ENCODE results near the gene NR3C2.

Gene NR3C2

DNA sequence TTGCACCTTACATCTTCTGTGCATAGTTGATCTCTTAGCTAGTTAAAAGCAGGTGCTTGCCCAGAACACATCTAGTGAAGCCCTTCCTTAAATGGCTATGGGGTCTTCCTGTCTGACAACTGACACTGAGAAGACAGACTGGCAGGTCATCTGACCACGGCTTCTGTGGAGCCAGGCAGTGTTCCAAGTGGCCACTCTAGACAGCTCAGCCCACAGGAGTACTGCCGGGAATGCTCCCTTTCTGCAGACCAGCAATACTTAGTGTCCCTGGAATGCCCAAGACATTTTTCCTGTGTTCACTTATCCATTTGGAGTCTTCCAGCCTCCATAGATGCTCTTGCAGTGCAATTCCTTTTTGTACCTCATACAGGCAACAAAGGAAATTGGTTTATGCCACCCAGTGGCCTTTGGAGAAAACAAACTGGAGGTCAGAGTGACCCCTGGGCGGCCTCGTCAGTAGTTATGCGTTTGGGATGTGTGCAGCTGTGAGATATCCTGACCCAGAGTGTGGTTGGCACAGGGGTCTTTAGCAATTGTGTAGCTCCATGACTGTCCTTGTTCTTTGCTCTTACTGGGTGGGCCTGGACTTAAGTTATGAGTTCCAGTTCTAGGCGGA, 374.8 kb downstream of the NR3C2 start:
- DNase-seq: no peak

- no peak for DNase-seq
These were observed 377.1 kb downstream of the NR3C2 start for GRCh38 chr4:148065075-148065474.

GRCh38 chr4:148064451-148064850, 377.8 kb downstream of the NR3C2 start:
- DNase-seq: no peak

DNA sequence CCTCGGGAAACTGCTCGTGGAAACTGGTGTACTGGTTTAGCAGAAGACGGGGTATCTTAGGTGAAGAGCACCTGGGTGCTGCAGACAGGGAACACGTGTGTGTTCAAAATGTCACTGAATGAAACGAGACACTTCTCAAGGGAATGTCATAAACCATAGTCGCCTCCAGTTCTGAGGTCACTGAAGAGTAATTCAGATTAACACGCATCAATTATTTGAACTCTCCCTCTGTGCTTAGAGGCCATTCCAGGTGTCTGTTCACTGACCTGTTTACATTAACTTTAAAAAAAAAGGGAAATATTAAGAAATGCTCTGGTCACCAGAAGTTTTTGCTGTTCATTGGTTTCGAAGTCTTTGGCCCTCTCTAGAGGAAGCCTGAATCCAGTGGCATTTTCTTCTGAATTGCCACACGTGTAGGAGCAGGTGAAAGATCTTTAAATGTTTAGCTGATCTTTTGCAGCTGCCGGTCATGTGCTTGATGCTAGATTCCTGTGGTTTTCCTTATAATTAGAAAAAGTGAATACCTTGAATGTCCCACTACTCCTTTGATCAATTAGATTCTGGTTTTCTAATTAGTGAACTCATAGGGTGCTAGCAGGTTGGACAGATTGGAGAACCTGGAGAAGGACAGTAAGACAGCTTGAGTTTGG, 379.8 kb downstream of the NR3C2 start:
- DNase-seq: no peak

DNA sequence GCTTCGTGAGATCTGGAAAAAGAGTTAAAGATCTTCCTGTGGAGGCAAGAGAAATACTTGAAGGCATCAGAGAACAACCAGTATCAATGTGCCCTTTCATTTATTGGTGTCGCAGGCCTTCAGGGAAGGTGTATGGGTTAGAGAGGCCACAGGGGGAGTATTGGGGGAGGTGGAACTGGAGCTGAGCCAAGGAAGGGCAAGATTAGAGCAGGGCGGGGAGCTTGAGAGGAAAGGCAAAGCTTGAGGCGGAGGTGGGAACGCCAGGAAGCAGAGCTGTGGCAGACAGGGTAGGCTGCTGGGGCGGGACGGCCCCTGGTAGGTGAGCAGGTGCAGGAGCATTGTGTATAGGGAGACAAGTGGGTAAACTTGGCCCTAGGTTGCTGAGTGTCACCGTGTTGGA, 380.4 kb downstream of the NR3C2 start:
- no peak for DNase-seq

DNA sequence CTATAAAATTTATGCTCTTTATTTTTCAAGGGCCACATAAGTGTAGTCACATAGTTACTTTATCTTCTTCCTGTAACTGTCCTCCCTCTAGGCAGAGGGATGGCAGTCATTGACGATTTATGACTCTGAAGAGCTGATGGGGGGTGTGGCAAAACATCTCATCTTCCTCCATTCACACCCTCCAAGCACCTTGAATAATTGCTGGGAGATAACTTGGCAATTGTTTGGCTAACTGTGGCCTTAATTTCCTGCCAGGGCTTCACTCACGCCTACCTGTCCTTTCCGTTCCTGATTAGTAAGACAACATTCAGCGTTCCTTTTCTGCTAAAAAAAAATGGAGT, 381.1 kb downstream of the NR3C2 start:
- no peak for DNase-seq

DNA sequence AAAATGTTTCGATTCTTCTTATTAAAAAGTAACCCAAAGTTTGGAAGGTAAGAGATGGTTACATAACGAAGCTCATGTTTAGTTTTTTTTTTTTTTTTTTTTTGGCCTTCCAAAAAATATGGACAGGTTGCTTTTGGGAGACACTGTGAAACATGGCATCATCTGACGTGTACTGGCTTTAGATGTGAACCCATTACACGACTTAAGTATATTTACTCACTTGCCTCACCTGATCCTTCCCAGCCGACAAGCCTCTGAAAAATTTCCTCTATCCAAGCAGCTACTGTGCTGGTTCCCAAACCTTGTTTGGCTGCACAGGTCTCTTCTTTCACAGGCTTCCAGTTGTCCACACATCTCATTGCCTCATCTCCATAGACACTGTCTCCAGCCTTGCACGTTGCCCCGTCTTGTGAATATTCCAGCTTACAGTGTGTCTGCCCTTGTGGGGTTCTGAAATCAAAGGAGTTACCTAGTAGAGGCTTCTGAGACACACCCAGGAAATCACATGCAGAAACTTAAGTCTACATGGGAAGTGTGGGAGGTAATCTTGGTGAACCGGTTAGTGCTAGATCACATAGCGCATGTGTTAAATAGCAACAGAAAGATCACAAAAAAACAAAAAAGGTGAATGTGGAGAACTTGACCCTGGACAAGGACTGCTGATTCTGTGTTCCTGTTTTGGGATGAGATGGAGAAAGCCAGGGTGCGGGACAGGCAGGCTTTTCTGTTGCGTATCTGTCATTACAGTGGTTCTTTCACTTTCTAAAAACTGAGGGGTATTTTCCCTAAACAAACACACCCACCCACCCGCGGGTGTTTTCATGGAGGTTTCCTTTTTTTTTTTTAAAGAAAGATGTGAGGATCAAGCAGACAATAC, 381.7 kb downstream of the NR3C2 start:
- DNase-seq: no peak

- no peak for DNase-seq
These were observed 382.5 kb downstream of the NR3C2 start for GRCh38 chr4:148059617-148060180.

- no peak for DNase-seq
These were observed 384.0 kb downstream of the NR3C2 start for GRCh38 chr4:148057984-148058859.

GRCh38 chr4:148057516-148057915, 384.7 kb downstream of the NR3C2 start:
- no peak for DNase-seq

GRCh38 chr4:148056879-148057278, 385.3 kb downstream of the NR3C2 start:
- no peak for DNase-seq

DNA sequence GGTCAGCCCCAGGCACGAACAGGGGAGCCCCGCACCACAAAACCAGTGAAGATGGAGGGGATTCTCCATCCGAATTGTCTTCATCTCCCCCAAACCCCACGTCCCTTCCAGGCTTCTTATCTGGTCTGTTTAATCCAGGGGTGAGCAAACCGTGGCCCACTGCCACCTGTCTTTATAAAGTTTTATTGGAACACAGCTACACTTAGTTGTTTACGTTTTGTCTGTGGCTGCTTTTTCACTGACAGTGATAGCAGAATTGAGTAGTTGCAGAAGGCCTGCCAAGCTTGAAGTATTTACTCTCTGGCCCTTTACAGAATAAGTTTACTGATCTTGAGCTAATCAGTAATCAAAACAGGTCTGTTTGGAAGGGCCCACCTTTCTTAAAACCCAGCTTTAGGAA, 386.4 kb downstream of the NR3C2 start:
- no peak for DNase-seq

GRCh38 chr4:148054275-148054674, 387.9 kb downstream of the NR3C2 start:
- DNase-seq: no peak

DNA sequence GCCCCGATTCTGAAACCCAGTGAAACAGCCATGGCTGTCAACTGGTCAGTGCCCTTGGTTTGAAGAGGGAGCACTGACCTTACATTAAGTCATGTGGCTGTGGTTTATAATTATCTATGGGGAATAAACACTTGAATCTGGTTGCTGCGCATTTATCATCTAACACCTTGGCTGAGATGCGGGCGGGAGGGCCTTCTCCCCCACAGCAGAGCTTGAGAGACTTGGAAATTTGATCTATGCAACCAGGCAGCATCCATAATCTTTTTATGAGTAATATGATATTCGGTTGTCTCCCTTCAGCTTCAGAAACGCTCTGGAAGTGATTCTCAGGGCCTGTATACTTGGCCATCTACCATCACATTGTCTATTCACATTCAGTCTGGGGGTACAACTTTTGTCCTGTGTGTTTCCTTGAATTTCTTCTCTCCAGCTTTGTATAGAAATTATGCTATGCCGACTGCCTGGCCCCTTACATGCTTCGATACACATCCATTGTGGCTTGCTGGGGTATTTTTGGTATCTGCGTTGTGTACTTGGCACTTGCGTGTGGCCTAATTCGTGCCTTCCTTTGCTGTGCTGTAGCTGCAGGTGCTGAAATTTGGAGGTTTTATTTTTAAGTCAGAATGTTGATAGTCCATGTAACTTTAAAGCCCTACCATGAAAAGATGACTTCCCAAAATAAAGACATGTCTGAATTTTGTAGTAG, 388.8 kb downstream of the NR3C2 start:
- no peak for DNase-seq

- DNase-seq: no peak
These were observed 389.8 kb downstream of the NR3C2 start for GRCh38 chr4:148052448-148052847.

GRCh38 chr4:148051403-148051802, 390.8 kb downstream of the NR3C2 start:
- no peak for DNase-seq

DNA sequence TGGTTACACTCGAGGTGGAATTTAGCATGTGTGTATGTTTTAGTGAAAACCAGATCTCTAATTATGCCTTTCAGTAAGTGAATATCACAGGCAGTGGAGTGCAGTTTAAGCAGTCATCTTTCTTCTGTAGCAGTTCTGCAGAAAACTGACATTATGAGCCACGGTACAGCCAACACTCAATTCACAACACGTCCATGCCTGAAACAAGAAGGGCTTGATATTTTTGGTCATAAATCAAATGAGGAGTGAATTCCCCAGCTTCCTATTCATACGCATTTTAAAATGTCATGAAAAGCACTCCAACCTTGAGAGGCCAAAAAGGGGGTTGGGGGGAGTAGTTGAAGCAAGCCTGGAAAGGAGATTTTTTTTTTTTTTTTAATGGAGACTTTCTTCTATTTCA, 393.6 kb downstream of the NR3C2 start:
- DNase-seq: no peak

DNA sequence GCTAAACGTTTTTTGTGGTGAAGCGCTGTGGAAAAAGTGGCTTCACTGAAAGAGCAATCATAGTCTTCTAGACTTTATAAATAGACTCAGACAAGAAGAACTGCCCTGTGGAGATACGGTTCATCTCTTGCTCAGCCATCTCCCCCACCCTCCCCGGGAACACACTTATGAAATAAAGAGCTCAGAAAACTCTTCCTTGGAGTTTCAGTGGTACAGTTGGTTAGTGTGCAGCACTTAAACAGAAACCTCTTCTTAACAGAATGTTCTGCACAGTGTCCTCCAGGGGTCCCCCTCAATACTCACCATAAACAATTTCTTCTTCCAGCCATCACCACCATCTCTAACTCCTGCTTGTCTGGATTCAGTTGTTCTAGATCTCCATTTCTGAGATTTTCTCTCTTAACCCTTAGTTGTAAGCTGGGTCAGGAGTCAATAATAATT, 397.3 kb downstream of the NR3C2 start:
- DNase-seq: no peak

GRCh38 chr4:148044089-148044911, 397.9 kb downstream of the NR3C2 start:
- no peak for DNase-seq

GRCh38 chr4:148041606-148042329, 400.4 kb downstream of the NR3C2 start:
- DNase-seq: no peak

Measured in NCI-H1694 (cell line).